H1 (cell line): ENCODE results near the gene NELFB. TPM values are rescaled to one million over a fixed set of nuclear protein-coding genes. Genes with fewer than 3 reads are reported as not detected.
A peak's percentile ranks its signal among the peaks of the same experiment; 100 is the strongest.

ENCODE experiments used
- ATF2 ChIP-seq: IDR thresholded peaks from 2 replicates; pipeline ENCODE4 v1.6.1; 2012; ENCODE audit warnings: low read length, inconsistent platforms
- CHD1 ChIP-seq: IDR thresholded peaks from 2 replicates; pipeline ENCODE4 v1.6.1; 2012; ENCODE audit warnings: low read depth, low read length, improper control_type of control experiment
- EP300 ChIP-seq, 2 experiments: IDR thresholded peaks; 1 replicate in 1 of 2; 2 replicates in 1 of 2; pipeline ENCODE4 v1.6.1; 2011 to 2012; ENCODE audit warnings: low read depth in 2 of 2, low read length in 2 of 2, mild to moderate bottlenecking in 2 of 2, borderline replicate concordance in 1 of 2, inconsistent platforms in 1 of 2, moderate library complexity in 1 of 2
- KDM1A ChIP-seq: fragments of 200-600, 300-600 bp; sonication (generic); IDR thresholded peaks from 2 replicates; pipeline ENCODE4 v1.7.1; 2016; ENCODE audit warnings: mild to moderate bottlenecking, low read length, borderline replicate concordance
- MAFK ChIP-seq: IDR thresholded peaks from 2 replicates; pipeline ENCODE4 v1.6.1; 2012; ENCODE audit warnings: low read depth, mild to moderate bottlenecking, improper control_type of control experiment, low read length
- SIRT6 ChIP-seq: IDR thresholded peaks from one replicate; pipeline ENCODE4 v1.7.1; 2012; ENCODE audit warnings: low read length, inconsistent platforms
- TCF12 ChIP-seq: IDR thresholded peaks from 2 replicates; pipeline ENCODE4 v1.6.1; 2011; ENCODE audit warnings: low read depth, mild to moderate bottlenecking, low read length
- polyA plus RNA-seq, 7 experiments: library from polyadenylated mRNA; depleted of rRNA in 3 of 7; stranded (reverse) in 5 of 7; unstranded in 2 of 7; fragments of >200 nt in 5 of 7; fragments of 200-250 nt in 2 of 7; gene quantifications; 1 replicate in 5 of 7; 2 replicates in 1 of 7; 4 replicates in 1 of 7; pipeline versions ENCODE4 v1.2.1 to v1.2.3, GENCODE V29; 2011 to 2013; ENCODE audit warnings: missing spikeins in 2 of 7, mixed read lengths in 2 of 7
- total RNA-seq: library from RNA; stranded (reverse); fragmentation: NEBNext Ultra II Directional; extraction: Animal tissue kit (Norgen Biotek cat#: 25700); gene quantifications from 2 replicates; pipeline ENCODE4 v1.2.1, GENCODE V29; 2021
- TF ChIP-seq, protein P1 (sequence below), 3 experiments: IDR thresholded peaks; 1 replicate in 2 of 3; 2 replicates in 1 of 3; pipeline versions ENCODE4 v1.5.1 to v1.6.1; 2011; ENCODE audit warnings: low read length in 3 of 3, mild to moderate bottlenecking in 3 of 3, inconsistent platforms in 2 of 3, low read depth in 1 of 3, moderate library complexity in 1 of 3; ENCODE audit not compliant: insufficient read depth in 1 of 3; ENCODE audit errors: control extremely low read depth in 1 of 3
- TF ChIP-seq, protein P2 (sequence below): IDR thresholded peaks from 2 replicates; pipeline ENCODE4 v1.6.1; 2011; ENCODE audit warnings: low read depth, mild to moderate bottlenecking, low read length; ENCODE audit not compliant: insufficient read depth

Gene NELFB
- total and polyA plus RNA-seq, 2 of the 8 experiments (the other 6 are each of a cell fraction or from before 2014, with no cell fraction given), result 57.6 to 78.0 TPM

GRCh38 chr9:137294681-137295237 lies 39.6 kb downstream of the NELFB start (continued):
- TF ChIP-seq, protein P1, sequence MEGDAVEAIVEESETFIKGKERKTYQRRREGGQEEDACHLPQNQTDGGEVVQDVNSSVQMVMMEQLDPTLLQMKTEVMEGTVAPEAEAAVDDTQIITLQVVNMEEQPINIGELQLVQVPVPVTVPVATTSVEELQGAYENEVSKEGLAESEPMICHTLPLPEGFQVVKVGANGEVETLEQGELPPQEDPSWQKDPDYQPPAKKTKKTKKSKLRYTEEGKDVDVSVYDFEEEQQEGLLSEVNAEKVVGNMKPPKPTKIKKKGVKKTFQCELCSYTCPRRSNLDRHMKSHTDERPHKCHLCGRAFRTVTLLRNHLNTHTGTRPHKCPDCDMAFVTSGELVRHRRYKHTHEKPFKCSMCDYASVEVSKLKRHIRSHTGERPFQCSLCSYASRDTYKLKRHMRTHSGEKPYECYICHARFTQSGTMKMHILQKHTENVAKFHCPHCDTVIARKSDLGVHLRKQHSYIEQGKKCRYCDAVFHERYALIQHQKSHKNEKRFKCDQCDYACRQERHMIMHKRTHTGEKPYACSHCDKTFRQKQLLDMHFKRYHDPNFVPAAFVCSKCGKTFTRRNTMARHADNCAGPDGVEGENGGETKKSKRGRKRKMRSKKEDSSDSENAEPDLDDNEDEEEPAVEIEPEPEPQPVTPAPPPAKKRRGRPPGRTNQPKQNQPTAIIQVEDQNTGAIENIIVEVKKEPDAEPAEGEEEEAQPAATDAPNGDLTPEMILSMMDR (IDR thresholded peaks at IDR 0.05; ENCODE audit: control extremely low read depth in 1 of 3, insufficient read depth in 1 of 3, low read depth in 1 of 3, low read length in 3 of 3), result peak in 1 of 3 experiments; percentile 18; a peak in 1 of 4 replicates
- TF ChIP-seq EP300 (IDR thresholded peaks at IDR 0.05; ENCODE audit: borderline replicate concordance in 1 of 2, low read depth in 2 of 2, low read length in 2 of 2) (no peak), CHD1 (no peak), TCF12 (no peak), ATF2 (no peak), SIRT6 (no peak), MAFK (no peak), KDM1A (no peak)
- TF ChIP-seq, protein P2, sequence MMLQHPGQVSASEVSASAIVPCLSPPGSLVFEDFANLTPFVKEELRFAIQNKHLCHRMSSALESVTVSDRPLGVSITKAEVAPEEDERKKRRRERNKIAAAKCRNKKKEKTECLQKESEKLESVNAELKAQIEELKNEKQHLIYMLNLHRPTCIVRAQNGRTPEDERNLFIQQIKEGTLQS, result no peak
